ENCODE measurements around the gene UNK. TPM values are rescaled to one million over a fixed set of nuclear protein-coding genes. Genes with fewer than 3 reads are reported as not detected.

Gene UNK
- total RNA-seq, 1 experiment from 2014 or later: 35.4 TPM

DNA sequence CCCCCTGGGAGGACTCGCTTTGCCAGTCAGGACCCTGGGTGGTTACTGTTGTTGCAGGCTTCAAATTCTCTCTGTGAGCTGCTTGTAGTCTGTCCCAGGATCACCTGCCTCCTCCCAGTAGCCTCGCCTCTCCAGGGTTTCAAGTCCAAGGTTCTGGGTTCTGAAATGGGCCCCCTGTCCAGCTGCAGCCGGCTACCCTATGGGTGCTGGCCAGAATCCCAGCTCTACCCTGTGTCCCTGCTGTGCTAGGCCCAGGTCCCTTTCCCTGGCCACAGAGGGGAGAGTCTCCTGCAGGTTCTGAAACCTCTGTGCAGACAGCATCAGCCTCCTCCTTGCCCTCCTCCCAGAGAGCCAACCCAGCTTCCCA lies 38.2 kb downstream of the UNK start:
- POLR2A ChIA-PET: no interaction called here
- ATAC-seq: no peak
- CTCF ChIA-PET: interaction anchor here (1.2 to 1.4 kb wide), 3 partner anchors 7 to 73 kb away, joined by 4 to 6 read pairs (median 6); no protein-coding TSS in a partner anchor

DNA sequence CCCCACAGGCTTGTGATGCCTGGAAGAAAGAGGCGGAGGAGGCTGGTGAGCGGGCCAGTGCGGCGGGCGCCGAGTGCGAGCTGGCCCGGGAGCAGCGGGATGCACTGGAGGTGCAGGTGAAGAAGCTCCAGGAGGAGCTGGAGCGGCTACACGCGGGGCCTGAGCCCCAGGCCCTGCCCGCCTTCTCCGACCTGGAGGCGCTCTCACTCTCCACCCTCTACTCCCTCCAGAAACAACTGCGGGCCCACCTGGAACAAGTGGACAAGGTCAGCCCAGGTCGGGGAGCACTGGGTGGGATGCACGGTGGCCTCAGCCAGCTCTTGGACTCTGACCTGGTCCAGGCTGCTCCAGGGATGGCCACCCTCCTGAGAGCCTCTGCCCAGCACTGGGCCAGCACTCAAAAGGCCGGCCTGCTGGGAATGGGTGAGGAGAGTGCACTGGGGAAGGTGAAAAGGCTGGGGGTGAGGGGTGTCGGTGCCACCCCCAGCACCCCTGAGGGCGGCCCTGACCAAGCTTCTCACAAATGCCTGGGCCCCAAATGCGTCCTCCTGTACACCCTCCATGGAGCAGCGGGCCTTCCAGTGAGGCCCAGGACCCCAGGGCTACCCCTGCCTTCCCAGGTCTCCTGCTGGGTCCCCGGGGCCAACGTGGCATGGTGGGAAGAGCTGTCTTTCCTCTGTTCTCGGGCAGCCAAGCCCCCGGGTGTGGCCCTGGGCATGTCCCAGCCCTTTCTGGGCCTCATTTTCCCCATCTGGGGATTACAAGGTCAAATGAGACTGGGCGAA lies 38.8 kb downstream of the UNK start:
- TF ChIP-seq TCF7 (CRISPR knock-in tag; IDR thresholded peaks at IDR 0.05; ENCODE audit: low read depth) (no peak), TEAD1 (CRISPR knock-in tag; IDR thresholded peaks at IDR 0.05) (no peak), CBFB (CRISPR knock-in tag; IDR thresholded peaks at IDR 0.05; ENCODE audit: low read depth) (no peak), JAZF1 (CRISPR knock-in tag; IDR thresholded peaks at IDR 0.05) (no peak), ZNF263 (CRISPR knock-in tag; IDR thresholded peaks at IDR 0.05; ENCODE audit: low read depth) (no peak), ZNF416 (CRISPR knock-in tag; IDR thresholded peaks at IDR 0.05) (no peak), TP53 (CRISPR knock-in tag; IDR thresholded peaks at IDR 0.05) (no peak), MXD4 (CRISPR knock-in tag; IDR thresholded peaks at IDR 0.05; ENCODE audit: borderline replicate concordance) (no peak), ELF4 (CRISPR knock-in tag; IDR thresholded peaks at IDR 0.05; ENCODE audit: low read depth) (no peak)
- TF ChIP-seq, protein P1, sequence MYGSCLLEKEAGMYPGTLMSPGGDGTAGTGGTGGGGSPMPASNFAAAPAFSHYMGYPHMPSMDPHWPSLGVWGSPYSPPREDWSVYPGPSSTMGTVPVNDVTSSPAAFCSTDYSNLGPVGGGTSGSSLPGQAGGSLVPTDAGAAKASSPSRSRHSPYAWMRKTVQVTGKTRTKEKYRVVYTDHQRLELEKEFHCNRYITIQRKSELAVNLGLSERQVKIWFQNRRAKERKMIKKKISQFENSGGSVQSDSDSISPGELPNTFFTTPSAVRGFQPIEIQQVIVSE (CRISPR knock-in tag; IDR thresholded peaks at IDR 0.05; ENCODE audit: borderline replicate concordance): no peak
- TF ChIP-seq, protein P2, sequence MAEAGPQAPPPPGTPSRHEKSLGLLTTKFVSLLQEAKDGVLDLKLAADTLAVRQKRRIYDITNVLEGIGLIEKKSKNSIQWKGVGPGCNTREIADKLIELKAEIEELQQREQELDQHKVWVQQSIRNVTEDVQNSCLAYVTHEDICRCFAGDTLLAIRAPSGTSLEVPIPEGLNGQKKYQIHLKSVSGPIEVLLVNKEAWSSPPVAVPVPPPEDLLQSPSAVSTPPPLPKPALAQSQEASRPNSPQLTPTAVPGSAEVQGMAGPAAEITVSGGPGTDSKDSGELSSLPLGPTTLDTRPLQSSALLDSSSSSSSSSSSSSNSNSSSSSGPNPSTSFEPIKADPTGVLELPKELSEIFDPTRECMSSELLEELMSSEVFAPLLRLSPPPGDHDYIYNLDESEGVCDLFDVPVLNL (CRISPR knock-in tag; IDR thresholded peaks at IDR 0.05; ENCODE audit: borderline replicate concordance, low read depth): no peak
- TF ChIP-seq, protein P3, sequence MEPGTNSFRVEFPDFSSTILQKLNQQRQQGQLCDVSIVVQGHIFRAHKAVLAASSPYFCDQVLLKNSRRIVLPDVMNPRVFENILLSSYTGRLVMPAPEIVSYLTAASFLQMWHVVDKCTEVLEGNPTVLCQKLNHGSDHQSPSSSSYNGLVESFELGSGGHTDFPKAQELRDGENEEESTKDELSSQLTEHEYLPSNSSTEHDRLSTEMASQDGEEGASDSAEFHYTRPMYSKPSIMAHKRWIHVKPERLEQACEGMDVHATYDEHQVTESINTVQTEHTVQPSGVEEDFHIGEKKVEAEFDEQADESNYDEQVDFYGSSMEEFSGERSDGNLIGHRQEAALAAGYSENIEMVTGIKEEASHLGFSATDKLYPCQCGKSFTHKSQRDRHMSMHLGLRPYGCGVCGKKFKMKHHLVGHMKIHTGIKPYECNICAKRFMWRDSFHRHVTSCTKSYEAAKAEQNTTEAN (CRISPR knock-in tag; IDR thresholded peaks at IDR 0.05): no peak
- TF ChIP-seq, protein P4, sequence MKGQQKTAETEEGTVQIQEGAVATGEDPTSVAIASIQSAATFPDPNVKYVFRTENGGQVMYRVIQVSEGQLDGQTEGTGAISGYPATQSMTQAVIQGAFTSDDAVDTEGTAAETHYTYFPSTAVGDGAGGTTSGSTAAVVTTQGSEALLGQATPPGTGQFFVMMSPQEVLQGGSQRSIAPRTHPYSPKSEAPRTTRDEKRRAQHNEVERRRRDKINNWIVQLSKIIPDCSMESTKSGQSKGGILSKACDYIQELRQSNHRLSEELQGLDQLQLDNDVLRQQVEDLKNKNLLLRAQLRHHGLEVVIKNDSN (CRISPR knock-in tag; IDR thresholded peaks at IDR 0.05): no peak

More for the DNA sequence above, 38.2 kb downstream of the UNK start:
- Mint-ChIP-seq H3K9me3 (no peaks in the 10 kb centered on the region), H3K36me3 (peaks cover 36% of the 10 kb centered on the region), H3K4me1 (peaks cover 5% of the 10 kb centered on the region), H3K27me3 (ENCODE audit: low read depth) (no peaks in the 10 kb centered on the region), H3K4me3 (no peak overlapping the region), H3K27ac (no peak overlapping the region)
- TF ChIP-seq CBFB (CRISPR knock-in tag; IDR thresholded peaks at IDR 0.05; ENCODE audit: low read depth) (no peak), OVOL2 (CRISPR knock-in tag; IDR thresholded peaks at IDR 0.05; ENCODE audit: borderline replicate concordance) (no peak), SP1 (CRISPR knock-in tag; conservative IDR thresholded peaks at IDR 0.05) (no peak), CREM (CRISPR knock-in tag; IDR thresholded peaks at IDR 0.05) (no peak), NR2C2 (CRISPR knock-in tag; IDR thresholded peaks at IDR 0.05) (no peak), NFE2L1 (CRISPR knock-in tag; IDR thresholded peaks at IDR 0.05) (no peak), NR1H2 (CRISPR knock-in tag; IDR thresholded peaks at IDR 0.05) (no peak), ELF4 (CRISPR knock-in tag; IDR thresholded peaks at IDR 0.05; ENCODE audit: low read depth) (no peak), SOX15 (CRISPR knock-in tag; IDR thresholded peaks at IDR 0.05) (no peak)
- TF ChIP-seq, protein P5, sequence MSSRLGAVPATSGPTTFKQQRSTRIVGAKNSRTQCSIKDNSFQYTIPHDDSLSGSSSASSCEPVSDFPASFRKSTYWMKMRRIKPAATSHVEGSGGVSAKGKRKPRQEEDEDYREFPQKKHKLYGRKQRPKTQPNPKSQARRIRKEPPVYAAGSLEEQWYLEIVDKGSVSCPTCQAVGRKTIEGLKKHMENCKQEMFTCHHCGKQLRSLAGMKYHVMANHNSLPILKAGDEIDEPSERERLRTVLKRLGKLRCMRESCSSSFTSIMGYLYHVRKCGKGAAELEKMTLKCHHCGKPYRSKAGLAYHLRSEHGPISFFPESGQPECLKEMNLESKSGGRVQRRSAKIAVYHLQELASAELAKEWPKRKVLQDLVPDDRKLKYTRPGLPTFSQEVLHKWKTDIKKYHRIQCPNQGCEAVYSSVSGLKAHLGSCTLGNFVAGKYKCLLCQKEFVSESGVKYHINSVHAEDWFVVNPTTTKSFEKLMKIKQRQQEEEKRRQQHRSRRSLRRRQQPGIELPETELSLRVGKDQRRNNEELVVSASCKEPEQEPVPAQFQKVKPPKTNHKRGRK (CRISPR knock-in tag; IDR thresholded peaks at IDR 0.05; ENCODE audit: borderline replicate concordance): no peak
- TF ChIP-seq, protein P6, sequence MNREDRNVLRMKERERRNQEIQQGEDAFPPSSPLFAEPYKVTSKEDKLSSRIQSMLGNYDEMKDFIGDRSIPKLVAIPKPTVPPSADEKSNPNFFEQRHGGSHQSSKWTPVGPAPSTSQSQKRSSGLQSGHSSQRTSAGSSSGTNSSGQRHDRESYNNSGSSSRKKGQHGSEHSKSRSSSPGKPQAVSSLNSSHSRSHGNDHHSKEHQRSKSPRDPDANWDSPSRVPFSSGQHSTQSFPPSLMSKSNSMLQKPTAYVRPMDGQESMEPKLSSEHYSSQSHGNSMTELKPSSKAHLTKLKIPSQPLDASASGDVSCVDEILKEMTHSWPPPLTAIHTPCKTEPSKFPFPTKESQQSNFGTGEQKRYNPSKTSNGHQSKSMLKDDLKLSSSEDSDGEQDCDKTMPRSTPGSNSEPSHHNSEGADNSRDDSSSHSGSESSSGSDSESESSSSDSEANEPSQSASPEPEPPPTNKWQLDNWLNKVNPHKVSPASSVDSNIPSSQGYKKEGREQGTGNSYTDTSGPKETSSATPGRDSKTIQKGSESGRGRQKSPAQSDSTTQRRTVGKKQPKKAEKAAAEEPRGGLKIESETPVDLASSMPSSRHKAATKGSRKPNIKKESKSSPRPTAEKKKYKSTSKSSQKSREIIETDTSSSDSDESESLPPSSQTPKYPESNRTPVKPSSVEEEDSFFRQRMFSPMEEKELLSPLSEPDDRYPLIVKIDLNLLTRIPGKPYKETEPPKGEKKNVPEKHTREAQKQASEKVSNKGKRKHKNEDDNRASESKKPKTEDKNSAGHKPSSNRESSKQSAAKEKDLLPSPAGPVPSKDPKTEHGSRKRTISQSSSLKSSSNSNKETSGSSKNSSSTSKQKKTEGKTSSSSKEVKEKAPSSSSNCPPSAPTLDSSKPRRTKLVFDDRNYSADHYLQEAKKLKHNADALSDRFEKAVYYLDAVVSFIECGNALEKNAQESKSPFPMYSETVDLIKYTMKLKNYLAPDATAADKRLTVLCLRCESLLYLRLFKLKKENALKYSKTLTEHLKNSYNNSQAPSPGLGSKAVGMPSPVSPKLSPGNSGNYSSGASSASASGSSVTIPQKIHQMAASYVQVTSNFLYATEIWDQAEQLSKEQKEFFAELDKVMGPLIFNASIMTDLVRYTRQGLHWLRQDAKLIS (CRISPR knock-in tag; IDR thresholded peaks at IDR 0.05; ENCODE audit: borderline replicate concordance): no peak
- no peak for DNase-seq (ENCODE audit: low spot score)

More for the DNA sequence above, 38.8 kb downstream of the UNK start:
- Mint-ChIP-seq H3K4me3 (no peak overlapping the region), H3K27me3 (ENCODE audit: low read depth) (no peaks in the 10 kb centered on the region), H3K9me3 (no peaks in the 10 kb centered on the region), H3K27ac (no peak overlapping the region), H3K4me1 (peaks cover 11% of the 10 kb centered on the region), H3K36me3 (peaks cover 34% of the 10 kb centered on the region)
- ChIA-PET CTCF (interaction anchor here (1.2 to 3.9 kb wide), 3 partner anchors 38 to 73 kb away, joined by 4 to 25 read pairs (median 6); no protein-coding TSS in a partner anchor), POLR2A (no interaction called here)
- ATAC-seq: no peak
- no peak for DNase-seq (ENCODE audit: low spot score)

Data from WTC11 (cell line).